ENCODE results near the gene GART.
"Not testable (repeated sequence)": the region's sequence is repeated elsewhere in the genome, so short reads cannot be mapped to it uniquely, and the experiment has no call there.

Gene GART

DNA sequence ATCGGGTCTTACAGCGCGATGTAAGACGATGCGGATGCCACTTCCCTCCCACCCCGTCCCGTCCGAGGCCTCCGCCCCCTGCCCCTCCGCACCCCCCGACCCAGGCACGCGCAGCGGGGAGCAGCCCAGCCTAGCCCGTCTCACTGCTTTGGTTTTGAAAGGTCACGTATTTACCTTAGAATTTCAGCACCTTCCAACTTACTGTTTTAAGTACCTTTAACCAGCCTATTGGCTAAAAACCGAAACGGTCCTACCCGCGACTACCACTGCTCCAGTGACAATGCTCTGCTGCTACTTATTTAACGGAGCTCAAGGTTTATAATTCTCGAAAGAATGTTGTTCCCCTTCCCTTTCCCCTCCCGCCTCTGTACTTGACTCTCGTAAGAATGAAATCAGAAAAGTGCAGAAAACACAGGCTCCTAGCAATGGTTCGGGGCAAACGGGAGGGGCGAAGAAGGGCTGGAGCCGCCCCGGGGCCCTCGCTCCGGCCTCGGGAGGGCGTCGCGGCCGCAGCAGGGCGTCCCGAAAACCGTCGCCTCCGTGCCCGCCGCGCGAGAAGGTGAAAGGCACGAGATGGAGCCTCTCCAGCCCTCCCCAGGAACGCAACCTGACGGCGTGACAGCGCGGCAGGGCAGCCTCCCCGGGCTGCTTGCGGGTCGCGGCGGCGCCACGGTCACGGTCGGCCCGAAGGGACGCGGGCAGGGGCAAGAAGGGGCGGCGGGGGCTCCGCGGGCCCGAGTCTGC is 62.8 kb downstream of the GART start:
- H3K4me1 ChIP-seq, result peaks cover 13 to 25% (median 15%) of the 10 kb centered on the region in 10 experiments
- H3K27me3 ChIP-seq, result no peaks in the 10 kb centered on the region
- H3K27ac ChIP-seq, result peak overlapping the region; percentile 88 to 99 (median 95)
- peak overlapping the region; percentile 75 to 99 (median 90) for H3K4me2 ChIP-seq
- peaks cover 0 to 9% (median 4%) of the 10 kb centered on the region in 11 experiments; a peak in 15 of 22 replicates for H3K36me3 ChIP-seq
- peak overlapping the region; percentile 78 to 99 (median 90) for H3K4me3 ChIP-seq
- peak overlapping the region; percentile 87 to 99 (median 95) for H3K9ac ChIP-seq
- peaks cover 0 to 11% (median 3%) of the 10 kb centered on the region in 11 experiments; a peak in 8 of 22 replicates for H4K20me1 ChIP-seq
- H3K9me3 ChIP-seq (replicated peaks in 1 of 11), result peaks cover 0 to 4% (median 3%) of the 10 kb centered on the region in 11 experiments; a peak in 13 of 22 replicates
- TF ChIP-seq Cebpa-rat (IDR thresholded peaks at IDR 0.05), result no peak

DNA sequence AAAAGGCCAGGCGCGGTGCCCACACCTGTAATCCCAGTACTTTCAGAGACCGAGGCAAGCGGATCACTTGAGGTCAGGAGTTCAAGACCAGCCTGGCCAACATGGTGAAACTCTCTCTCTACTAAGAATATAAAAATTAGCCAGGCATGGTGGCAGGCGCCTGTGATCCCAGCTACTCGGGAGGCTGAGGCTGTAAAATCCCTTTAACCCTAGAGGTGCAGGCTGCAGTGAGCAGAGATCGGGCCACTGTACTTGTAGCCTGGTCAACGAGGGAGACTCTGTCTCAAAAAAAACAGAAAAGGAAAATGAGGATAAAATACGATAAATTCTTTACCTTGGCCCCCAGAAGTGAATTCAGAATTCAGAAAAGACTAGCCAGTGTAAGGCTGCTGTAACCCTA is 63.7 kb downstream of the GART start:
- H3K4me1 ChIP-seq, result peaks cover 13 to 25% (median 15%) of the 10 kb centered on the region in 10 experiments
- peaks cover 0 to 19% (median 13%) of the 10 kb centered on the region in 11 experiments; a peak in 17 of 22 replicates for H3K36me3 ChIP-seq
- peak overlapping the region; percentile 78 to 99 (median 90) for H3K4me3 ChIP-seq
- TF ChIP-seq Cebpa-rat (IDR thresholded peaks at IDR 0.05), result no peak
- peaks cover 0 to 11% (median 3%) of the 10 kb centered on the region in 11 experiments; a peak in 8 of 22 replicates for H4K20me1 ChIP-seq
- peak overlapping the region in 6 of 11 experiments; percentile 91 to 99 (median 96); a peak in 8 of 22 replicates for H3K27ac ChIP-seq
- peaks cover 5 to 13% (median 13%) of the 10 kb centered on the region in 11 experiments; a peak in 20 of 22 replicates for H3K9me3 ChIP-seq (replicated peaks in 1 of 11)
- H3K9ac ChIP-seq, result peak overlapping the region; percentile 87 to 99 (median 95); a peak in 21 of 22 replicates
- no peaks in the 10 kb centered on the region for H3K27me3 ChIP-seq
- H3K4me2 ChIP-seq, result peak overlapping the region; percentile 75 to 99 (median 90)

DNA sequence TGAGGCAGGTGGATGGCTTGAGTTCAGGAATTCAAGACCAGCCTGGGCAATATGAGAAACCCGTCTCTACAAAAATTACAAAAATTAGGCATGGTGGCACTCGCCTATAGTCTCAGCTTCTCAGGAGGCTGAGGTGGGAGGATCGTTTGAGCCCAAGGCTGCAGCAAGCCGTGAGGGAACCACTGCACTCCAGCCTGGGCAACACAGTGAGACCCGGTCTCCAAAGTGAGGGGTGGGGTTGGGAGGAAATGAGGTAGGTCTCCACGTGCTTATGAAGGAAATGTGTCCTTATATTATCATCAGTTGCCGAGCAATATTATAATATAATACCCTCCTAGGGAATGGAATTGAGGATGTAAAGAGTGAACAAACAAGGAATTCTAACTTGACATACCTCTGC is 64.9 kb downstream of the GART start:
- Histone ChIP-seq H3K27ac (no peak overlapping the region), H3K4me1 (peaks cover 13 to 25% (median 15%) of the 10 kb centered on the region in 10 experiments), H3K27me3 (no peaks in the 10 kb centered on the region), H3K36me3 (peaks cover 0 to 27% (median 19%) of the 10 kb centered on the region in 11 experiments; a peak in 17 of 22 replicates), H4K20me1 (peaks cover 0 to 11% (median 3%) of the 10 kb centered on the region in 11 experiments; a peak in 8 of 22 replicates), H3K9me3 (replicated peaks in 1 of 11) (peaks cover 7 to 24% (median 22%) of the 10 kb centered on the region in 11 experiments; a peak in 20 of 22 replicates), H3K4me2 (peak overlapping the region in 3 of 11 experiments; percentile 0 to 31 (median 14); a peak in 2 of 22 replicates), H3K4me3 (no peak overlapping the region), H3K9ac (no peak overlapping the region)
- no peak for TF ChIP-seq Cebpa-rat (IDR thresholded peaks at IDR 0.05)

GRCh38 chr21:33473344-33473743 is 68.6 kb downstream of the GART start:
- TF ChIP-seq Cebpa-rat (IDR thresholded peaks at IDR 0.05), result no peak
- peaks cover 0 to 26% (median 4%) of the 10 kb centered on the region in 11 experiments; a peak in 9 of 22 replicates for H4K20me1 ChIP-seq
- no peak overlapping the region for H3K4me2 ChIP-seq
- H3K36me3 ChIP-seq, result peaks cover 3 to 35% (median 19%) of the 10 kb centered on the region in 11 experiments; a peak in 17 of 22 replicates
- no peak overlapping the region for H3K9ac ChIP-seq
- peaks cover 4 to 16% (median 6%) of the 10 kb centered on the region in 10 experiments for H3K4me1 ChIP-seq
- H3K4me3 ChIP-seq, result peak overlapping the region in 1 of 10 experiments; percentile 1; a peak in 1 of 20 replicates
- peaks cover 7 to 26% (median 22%) of the 10 kb centered on the region in 11 experiments; a peak in 20 of 22 replicates for H3K9me3 ChIP-seq (replicated peaks in 1 of 11)
- H3K27ac ChIP-seq, result no peak overlapping the region
- H3K27me3 ChIP-seq, result no peaks in the 10 kb centered on the region

DNA sequence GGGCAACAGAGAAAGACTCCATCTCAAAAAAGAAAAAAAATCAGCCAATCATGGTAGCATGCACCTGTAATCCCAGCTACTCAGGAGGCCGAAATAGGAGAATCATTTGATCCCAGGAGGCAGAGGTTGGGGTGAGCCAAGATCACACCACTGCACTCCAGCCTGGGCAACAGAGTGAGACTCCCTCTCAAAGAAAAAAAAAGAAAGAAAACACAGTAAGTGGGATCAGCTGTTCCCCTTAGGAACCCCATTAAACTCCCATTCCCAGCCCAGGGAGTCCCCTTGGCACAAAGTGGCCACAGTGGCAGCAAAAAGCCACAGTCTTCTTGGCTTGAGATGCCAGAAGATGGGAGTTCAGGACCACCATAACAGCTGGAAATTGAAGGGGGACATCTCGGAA is 71.2 kb downstream of the GART start:
- Histone ChIP-seq H3K27ac (no peak overlapping the region), H3K36me3 (peaks cover 12 to 61% (median 22%) of the 10 kb centered on the region in 11 experiments; a peak in 19 of 22 replicates), H3K4me3 (no peak overlapping the region), H3K4me2 (no peak overlapping the region), H3K9ac (no peak overlapping the region), H3K9me3 (replicated peaks in 1 of 11) (peaks cover 7 to 26% (median 22%) of the 10 kb centered on the region in 11 experiments; a peak in 20 of 22 replicates), H4K20me1 (peaks cover 0 to 22% (median 0%) of the 10 kb centered on the region in 11 experiments; a peak in 4 of 22 replicates), H3K4me1 (no peaks in the 10 kb centered on the region), H3K27me3 (no peaks in the 10 kb centered on the region)
- no peak for TF ChIP-seq Cebpa-rat (IDR thresholded peaks at IDR 0.05)

DNA sequence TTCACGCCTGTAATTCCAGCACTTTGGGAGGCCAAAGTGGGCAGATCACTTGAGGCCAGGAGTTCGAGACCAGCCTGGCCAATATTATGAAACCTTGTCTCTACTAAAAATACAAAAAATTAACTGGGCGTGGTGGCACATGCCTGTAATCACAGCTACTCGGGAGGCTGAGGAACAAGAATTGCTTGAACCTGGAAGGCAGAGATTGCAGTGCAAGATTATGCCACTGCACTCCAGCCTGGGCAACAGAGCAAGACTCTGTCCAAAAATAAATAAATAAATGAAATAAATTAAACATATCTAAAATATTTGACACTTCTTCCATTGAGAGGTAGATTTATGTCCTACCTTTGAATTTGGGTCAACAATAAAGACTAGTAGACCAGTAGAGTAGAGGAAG is 72.7 kb downstream of the GART start:
- not testable (repeated sequence) for H3K4me1 ChIP-seq, H3K4me2 ChIP-seq, H3K9ac ChIP-seq, H3K4me3 ChIP-seq, H3K27me3 ChIP-seq, H3K27ac ChIP-seq
- Histone ChIP-seq H3K36me3 (peaks cover 11 to 71% (median 21%) of the 10 kb centered on the region in 11 experiments; a peak in 19 of 22 replicates), H3K9me3 (replicated peaks in 1 of 11) (peaks cover 7 to 23% (median 19%) of the 10 kb centered on the region in 11 experiments; a peak in 20 of 22 replicates), H4K20me1 (peaks cover 0 to 22% (median 0%) of the 10 kb centered on the region in 11 experiments; a peak in 4 of 22 replicates)

- Histone ChIP-seq H3K27ac (no peak overlapping the region), H3K4me2 (no peak overlapping the region), H3K9ac (no peak overlapping the region), H3K4me1 (no peaks in the 10 kb centered on the region), H3K27me3 (no peaks in the 10 kb centered on the region), H3K4me3 (no peak overlapping the region), H3K9me3 (replicated peaks in 1 of 11) (no peaks in the 10 kb centered on the region), H3K36me3 (peaks cover 15 to 97% (median 45%) of the 10 kb centered on the region in 11 experiments; a peak in 20 of 22 replicates), H4K20me1 (no peaks in the 10 kb centered on the region)
- TF ChIP-seq Cebpa-rat (IDR thresholded peaks at IDR 0.05), result no peak
Measured at GRCh38 chr21:33461538-33462250, 80.2 kb downstream of the GART start.

DNA sequence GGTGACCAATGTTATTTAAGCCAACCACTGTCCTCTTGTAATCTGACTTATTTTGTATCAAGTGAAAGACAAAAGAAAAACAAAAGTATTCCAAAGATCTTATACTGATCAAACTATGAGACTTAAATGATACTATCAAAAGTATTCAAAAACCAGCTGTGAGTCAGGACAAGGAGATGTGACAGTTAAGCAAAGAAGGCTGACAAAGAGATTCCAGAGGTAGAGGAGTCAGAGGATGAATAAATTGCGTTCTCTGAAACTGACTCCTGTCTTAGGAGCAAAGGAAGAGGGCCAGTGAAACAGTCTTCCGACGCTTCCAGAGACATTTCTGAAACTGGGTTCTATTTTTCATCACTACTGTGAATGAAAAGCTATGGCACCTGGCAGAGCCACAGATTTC is 83.1 kb downstream of the GART start:
- no peaks in the 10 kb centered on the region for H4K20me1 ChIP-seq

More for the DNA sequence above, 83.1 kb downstream of the GART start:
- no peaks in the 10 kb centered on the region for H3K4me1 ChIP-seq
- H3K36me3 ChIP-seq, result peaks cover 29 to 96% (median 65%) of the 10 kb centered on the region in 11 experiments; a peak in 21 of 22 replicates
- H3K27me3 ChIP-seq, result no peaks in the 10 kb centered on the region
- no peak overlapping the region for H3K4me2 ChIP-seq
- no peaks in the 10 kb centered on the region for H3K9me3 ChIP-seq (replicated peaks in 1 of 11)
- no peak overlapping the region for H3K27ac ChIP-seq
- TF ChIP-seq Cebpa-rat (IDR thresholded peaks at IDR 0.05), result no peak
- H3K9ac ChIP-seq, result no peak overlapping the region
- H3K4me3 ChIP-seq, result no peak overlapping the region

Data from BLaER1 treated with 17β-estradiol and CSF1 and Interleukin-3, amounts not matched to agents 10 nM and 100 nM (cell line).